B cell (primary cell): Measurements from ENCODE around the gene NCBP1.
"Not testable (repeated sequence)": the region's sequence is repeated elsewhere in the genome, so short reads cannot be mapped to it uniquely, and the experiment has no call there.

Source experiments
- CTCF ChIP-seq: fragments of 200-600 bp; IDR thresholded peaks from one replicate; pipeline ENCODE4 v1.8.0; 2022; ENCODE audit warnings: antibody characterized with exemption, mild to moderate bottlenecking
- EZH2 ChIP-seq: IDR thresholded peaks from 2 replicates; pipeline ENCODE4 v1.6.1; 2012; ENCODE audit warnings: borderline replicate concordance, low read depth, mild to moderate bottlenecking, moderate library complexity, low read length; ENCODE audit not compliant: insufficient read depth, poor library complexity, severe bottlenecking

DNA sequence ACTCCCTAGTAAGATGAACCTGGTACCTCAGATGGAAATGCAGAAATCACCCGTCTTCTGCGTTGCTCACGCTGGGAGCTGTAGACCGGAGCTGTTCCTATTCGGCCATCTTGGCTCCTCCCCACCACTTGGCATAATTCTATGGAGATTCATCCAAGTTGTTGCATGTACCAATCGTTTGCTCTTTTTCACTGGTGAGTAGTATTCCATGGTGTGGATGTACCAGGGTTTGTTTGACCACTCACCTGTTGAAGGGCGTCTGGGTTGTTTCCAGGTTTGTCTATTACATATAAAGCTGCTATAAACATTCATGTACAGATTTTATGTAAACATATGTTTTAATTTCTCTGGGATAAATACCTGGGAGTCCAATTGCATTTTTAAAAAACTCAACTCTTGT, 46.7 kb upstream of the NCBP1 start:
- not testable (repeated sequence) for TF ChIP-seq CTCF, EZH2
